CD4-positive, alpha-beta T cell treated with Interleukin-4 for 4 hours (primary cell): ENCODE results near the gene LKAAEAR1.

ENCODE experiments used
- DNase-seq: peaks from one replicate; pipeline ENCODE4 v3.0.0-alpha.2; 2020

LKAAEAR1 gene

DNA sequence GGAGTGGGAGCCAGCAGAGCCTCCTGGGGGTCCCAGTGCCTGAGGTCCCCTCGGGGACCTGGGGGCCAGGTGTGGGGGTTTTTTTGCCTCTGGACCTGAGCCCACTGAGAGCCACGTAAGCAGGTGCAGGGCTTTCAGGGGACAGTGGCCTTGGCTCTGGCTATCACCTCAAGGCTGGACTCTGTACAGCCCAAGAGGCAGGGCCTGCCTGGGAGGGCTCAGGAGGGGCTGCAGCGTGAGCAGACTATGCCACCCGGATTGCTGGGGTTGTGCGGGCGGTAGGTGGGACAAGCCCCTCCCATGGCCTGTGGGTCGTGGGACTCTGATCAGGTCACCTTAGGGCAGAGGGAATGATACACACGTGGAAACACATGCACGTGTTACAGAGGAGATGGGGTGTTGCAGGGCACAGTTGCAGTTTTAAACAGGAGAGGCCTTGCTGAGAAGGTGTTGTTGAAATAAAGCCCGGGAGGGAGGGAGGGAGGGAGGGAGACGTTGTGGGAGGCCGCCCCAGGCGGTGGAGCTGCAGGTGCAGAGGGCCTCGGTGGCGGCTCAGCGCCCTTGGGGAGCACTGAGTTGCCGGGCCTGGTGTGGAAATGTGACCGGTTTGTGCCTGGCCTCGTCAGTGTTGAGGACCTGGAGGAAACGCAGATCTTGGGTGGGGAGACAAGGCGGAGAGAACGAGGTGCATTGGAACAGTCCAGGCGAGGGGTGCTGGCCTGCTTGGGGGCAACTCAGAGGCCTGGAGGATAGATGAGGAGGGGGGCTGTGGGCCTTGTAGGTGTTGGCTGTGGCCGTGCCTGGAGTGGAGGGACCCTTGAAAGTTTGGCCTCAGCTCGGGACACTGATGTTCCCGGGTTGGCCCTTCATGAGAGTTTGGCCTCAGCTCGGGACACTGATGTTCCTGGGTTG lies 18.9 kb downstream of the LKAAEAR1 start:
- no peak for DNase-seq

- DNase-seq, result no peak
These were observed 20.0 kb downstream of the LKAAEAR1 start for GRCh38 chr20:64064145-64064698.

DNA sequence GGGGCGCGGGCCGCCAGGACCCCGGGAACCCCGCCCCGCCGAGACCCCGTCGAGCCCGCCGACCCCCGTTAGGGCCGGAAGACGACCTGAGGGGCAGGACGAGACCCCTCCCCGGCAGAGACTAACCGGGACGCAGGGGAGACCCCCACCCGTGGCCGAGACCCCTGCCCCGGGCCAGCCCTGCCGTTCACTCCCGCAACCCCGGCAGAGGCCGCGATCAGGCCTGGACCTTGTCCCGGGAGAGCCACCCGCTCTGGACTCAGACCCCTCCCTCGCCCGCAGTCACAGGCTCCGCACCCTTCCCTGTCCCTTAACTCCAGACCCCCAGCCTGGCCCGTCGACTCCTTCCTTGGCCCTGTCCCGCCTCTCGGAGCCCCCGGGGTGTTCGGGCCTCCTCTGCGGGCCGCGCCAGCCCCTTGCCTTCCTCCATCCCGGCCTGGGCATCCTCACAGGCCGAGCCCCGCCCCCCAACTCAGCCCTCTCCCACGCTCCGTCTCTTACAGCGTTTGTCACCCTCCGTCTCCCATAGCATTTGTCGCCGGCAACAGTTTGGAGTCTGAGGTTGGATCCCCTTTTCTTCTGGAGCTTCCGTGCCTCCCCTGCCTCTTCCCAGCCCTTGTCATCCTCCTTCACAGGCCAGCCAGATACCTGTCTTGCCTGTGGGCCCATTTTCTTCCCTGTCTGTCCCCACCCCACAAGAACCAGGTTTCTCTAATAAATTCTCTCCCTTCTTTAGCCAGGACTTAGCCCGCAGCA lies 20.6 kb downstream of the LKAAEAR1 start:
- DNase-seq, result no peak

GRCh38 chr20:64062596-64063388 lies 21.4 kb downstream of the LKAAEAR1 start, which contains the start of gene TCEA2:
TCEA2 (plus strand) TSS chr20:64063198; CDS start chr20:64063313, 115 bp downstream.
- DNase-seq, result peak; percentile 93

GRCh38 chr20:64062276-64062595 lies 22.0 kb downstream of the LKAAEAR1 start:
- DNase-seq, result no peak

DNA sequence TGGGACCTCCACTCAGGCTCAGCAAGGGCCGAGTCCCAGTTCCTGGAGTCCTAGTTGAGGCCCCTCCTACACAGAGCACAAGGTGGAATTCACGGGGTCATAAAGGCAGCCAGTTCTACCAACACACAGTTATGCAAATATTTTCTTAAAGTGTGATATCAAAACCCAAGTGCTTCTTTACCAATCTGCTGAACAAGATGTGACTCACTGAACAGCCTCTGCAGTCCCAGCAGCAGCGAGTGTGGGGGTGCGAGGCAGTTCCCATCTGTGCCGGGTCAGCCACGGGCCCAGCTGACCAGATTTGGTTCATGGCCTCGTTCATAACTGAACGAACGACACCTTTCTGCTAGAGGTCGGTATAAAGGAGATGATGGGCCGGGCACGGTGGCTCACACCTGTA lies 25.7 kb downstream of the LKAAEAR1 start:
- no peak for DNase-seq

DNA sequence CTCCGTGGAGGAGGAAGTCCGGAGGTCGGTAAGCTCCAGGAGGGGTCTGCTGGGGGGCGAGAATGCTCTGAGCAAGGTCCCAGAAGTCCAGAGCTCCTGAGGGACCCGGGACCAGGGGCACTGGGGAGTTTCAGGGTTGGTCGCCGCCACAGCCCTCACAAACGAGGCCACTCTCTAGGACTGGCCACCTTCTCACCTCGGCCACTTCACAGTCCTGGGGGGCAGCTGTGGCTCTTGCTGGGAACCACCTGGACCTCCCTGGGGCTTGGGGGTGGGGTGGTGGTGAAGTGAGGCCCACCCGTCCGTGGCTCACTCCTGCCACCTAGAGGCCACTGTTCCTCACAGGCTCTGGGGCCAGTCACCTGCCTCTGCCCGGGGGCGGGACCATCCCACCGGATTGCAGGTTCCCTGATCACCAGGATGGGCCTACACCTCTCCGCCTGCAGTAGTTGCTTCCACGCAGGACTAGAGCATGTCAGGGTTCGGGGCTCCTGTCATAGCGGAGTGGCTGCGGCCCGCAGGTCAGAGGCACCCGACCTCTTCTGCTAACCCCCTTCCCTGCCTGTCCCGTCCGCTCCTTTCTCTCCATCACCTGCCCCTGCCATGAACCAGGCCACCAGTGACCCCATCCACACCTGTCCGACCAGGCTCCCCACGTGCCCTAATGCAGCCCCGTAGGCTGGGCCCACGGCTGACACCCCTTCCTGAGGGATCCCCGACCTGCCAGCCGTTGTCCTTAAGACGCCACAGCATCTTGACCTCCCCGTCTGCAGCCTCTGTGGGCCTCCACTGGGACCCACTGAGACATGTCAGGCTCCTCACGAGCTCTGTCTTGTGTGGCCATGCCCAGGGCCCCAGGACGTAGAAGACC lies 26.3 kb downstream of the LKAAEAR1 start:
- DNase-seq, result peak; percentile 65

DNA sequence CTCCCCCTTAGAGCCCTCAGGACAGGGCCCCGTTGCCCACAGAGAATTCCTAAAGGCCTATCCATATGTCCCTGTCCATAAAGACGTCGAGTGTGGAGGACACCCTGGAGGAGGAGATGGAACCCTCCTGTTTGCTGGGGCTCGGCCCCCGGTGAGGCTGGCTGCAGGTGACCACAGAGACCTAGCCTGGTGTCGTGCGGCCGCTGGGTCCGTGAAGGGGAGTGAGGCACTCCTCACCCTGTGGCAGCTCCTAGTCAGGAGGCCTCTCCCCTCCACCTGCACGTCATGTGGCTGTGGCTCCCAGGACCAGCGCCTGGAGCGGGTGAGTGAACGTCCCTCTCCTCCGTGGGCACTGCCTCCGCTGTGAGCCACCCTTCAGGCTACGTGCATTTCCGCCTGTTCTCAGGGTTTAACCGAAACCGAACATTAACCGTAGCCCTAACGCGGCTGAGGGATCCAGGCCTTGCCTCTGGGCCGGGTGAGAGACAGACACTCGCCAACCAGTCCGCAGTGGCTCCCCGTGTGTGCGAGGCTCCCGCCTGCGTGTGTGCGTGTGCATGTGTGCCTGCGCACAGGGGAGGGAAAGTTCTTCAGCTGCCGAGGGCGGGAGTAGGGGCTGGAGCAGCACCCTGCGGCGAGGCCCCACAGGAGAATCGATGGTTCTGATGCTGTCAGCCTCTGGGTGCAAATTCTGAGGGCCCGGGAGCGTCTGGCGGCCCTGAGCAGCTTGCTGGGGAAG lies 27.1 kb downstream of the LKAAEAR1 start:
- no peak for DNase-seq

GRCh38 chr20:64056639-64056888 lies 27.6 kb downstream of the LKAAEAR1 start:
- no peak for DNase-seq

- DNase-seq, result no peak
These were observed 28.1 kb downstream of the LKAAEAR1 start for GRCh38 chr20:64055893-64056638.

GRCh38 chr20:64055396-64055892 lies 28.8 kb downstream of the LKAAEAR1 start:
- no peak for DNase-seq

DNA sequence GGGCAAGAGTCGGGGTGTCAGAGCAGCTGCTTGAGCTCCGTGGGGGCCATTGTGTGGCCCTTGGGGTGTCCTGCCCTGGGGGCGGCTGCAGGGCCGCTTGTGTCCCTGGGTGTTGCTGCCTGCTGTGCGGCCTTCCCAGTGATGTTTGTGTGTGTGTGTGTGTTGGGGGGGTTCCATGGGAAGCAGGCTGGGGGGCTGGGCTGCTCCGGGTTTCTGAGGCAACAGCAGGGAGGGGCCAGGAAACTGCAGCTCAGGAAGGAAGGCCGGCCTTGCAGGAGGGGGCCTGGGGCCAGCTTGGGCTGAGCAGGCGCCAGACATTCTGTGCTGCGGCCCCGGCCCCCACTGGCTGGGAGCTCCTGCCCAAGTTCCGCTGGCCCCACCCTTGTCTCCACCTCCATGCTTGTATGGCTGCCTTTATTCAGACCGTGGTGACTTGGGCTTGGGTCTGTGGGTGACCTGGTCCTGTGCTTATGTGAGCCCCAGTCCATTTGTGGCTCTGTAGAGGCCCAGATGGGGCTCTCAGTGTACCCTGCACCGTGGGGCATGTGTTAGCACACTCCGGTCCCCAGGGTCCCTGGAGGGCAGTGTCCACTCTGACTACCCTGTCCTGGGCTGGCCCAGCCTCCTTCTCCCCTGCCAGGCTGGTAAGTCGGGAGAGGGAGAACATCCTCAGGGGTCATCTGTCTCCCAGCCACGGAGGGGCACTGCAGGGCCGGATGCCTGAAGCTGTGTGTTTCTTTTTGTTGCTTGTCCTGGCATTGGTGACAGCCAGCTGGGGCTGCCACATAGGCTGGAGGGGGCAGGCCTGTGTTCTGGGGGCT lies 30.1 kb downstream of the LKAAEAR1 start:
- DNase-seq, result no peak

DNA sequence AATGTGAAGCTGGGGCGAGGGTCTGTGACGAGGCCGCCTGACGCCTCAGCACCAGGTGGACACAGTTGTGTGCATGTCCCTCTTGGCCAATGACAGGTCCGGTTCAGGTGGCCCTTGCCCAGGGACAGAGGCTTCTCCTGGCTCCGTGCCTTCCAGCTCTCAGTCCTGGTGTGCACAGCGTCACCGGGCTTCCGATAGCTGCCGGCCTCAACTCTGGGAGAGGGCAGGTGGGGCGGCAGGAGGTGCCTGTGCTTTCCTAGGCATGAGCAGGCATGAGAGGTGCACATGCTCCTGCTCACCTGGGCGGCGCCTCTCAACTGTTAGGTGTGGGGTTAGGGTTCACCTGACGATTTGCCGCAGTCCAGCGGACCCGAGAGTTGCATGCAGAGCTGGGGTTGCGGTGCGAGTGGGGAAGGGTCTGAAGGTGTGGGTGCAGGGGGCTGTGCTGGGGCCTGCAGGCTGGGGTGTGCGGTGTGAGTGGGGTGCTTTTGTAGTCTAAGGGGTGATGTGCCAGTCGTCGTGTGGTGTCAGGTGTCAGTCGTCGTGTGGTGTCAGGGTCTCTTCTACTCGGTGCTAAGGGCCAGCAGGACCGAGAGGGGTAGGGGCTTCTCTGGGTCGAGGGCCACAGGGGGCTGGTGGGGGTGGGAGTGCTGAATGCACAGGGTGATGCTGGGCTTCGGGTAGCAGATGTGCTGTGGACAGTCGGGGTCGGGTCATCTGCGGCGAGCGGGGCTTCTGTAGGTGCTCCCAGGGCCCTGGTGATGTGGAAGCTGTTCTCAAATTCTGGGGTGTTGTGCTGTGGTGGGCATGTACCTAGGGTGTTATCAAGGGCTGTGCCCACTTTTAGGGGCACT lies 31.0 kb downstream of the LKAAEAR1 start:
- DNase-seq, result no peak

DNA sequence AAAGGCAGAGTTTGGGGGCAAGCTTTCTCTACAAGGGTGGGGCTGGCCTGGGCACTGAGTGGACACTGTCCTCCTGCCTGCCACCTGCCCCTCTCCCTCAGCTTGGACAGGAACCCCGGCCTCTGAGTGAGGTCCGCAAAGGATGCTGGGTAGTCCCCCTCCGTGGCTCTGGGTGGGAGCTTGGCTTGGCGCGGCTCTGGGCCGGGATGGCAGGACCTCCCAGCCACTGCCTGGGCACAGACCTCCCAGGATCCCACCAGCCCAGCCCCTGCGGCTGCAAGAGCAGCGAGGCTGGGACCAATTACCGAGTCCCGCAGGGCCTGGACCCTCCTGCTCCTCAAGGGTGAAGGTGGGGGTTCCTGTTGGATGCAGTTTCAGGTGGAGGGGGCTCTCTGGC lies 31.9 kb downstream of the LKAAEAR1 start:
- DNase-seq, result no peak

GRCh38 chr20:64051561-64052325 lies 32.5 kb downstream of the LKAAEAR1 start:
- DNase-seq, result no peak

DNA sequence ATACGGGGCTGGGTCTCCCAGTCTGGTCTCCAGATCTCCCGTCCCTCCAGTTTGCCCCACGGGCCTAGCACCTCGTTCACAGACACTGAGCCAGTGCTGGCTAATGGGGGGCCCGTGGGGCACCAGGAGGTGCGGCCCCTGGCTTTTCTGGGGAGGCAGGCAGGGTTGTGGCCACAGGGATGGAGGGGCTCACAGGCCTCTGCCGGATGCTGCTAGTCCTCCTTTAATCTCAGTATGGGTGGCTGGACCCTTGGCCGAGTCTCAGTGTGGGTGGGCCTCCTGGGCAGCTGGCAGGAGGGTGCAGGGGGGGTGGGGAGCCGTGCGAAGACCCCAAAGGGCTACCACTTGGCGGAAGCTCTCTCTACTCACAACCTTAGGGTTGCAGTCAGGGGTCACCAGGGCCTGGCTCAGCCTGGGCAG lies 33.2 kb downstream of the LKAAEAR1 start:
- DNase-seq, result no peak

- DNase-seq, result no peak
These were observed 33.8 kb downstream of the LKAAEAR1 start for GRCh38 chr20:64050261-64051032.
